HK-2 (cell line): ENCODE measurements around the gene SPAG16.

Experiments used
- DNase-seq: peaks from one replicate; pipeline ENCODE4 v3.0.0-alpha.2; 2018; ENCODE audit not compliant: unreplicated experiment

SPAG16 gene

GRCh38 chr2:214261683-214262082 lies 977.4 kb downstream of the SPAG16 start:
- no peak for DNase-seq

- no peak for DNase-seq
These were observed 979.9 kb downstream of the SPAG16 start for GRCh38 chr2:214264171-214264570.

GRCh38 chr2:214265991-214266489 lies 981.8 kb downstream of the SPAG16 start:
- no peak for DNase-seq

GRCh38 chr2:214277880-214278279 lies 993.6 kb downstream of the SPAG16 start:
- no peak for DNase-seq

- DNase-seq = no peak
These were observed 1001.7 kb downstream of the SPAG16 start for GRCh38 chr2:214286011-214286410.

GRCh38 chr2:214293593-214293992 lies 1009.3 kb downstream of the SPAG16 start:
- no peak for DNase-seq

- no peak for DNase-seq
These were observed 1010.2 kb downstream of the SPAG16 start for GRCh38 chr2:214294426-214294825.

GRCh38 chr2:214297423-214297822 lies 1013.2 kb downstream of the SPAG16 start:
- DNase-seq = no peak

GRCh38 chr2:214310319-214310718 lies 1026.1 kb downstream of the SPAG16 start:
- no peak for DNase-seq

GRCh38 chr2:214311031-214311533 lies 1026.8 kb downstream of the SPAG16 start:
- no peak for DNase-seq

GRCh38 chr2:214311931-214312749 lies 1027.9 kb downstream of the SPAG16 start:
- DNase-seq = no peak

GRCh38 chr2:214315324-214315723 lies 1031.1 kb downstream of the SPAG16 start:
- DNase-seq = no peak

- DNase-seq = no peak
These were observed 1035.9 kb downstream of the SPAG16 start for GRCh38 chr2:214320211-214320610.

GRCh38 chr2:214322662-214323061 lies 1038.4 kb downstream of the SPAG16 start:
- DNase-seq = no peak

- DNase-seq = no peak
These were observed 1041.1 kb downstream of the SPAG16 start for GRCh38 chr2:214325404-214325803.

GRCh38 chr2:214328941-214329340 lies 1044.7 kb downstream of the SPAG16 start:
- no peak for DNase-seq

- no peak for DNase-seq
These were observed 1057.4 kb downstream of the SPAG16 start for GRCh38 chr2:214341646-214342045.

- no peak for DNase-seq
These were observed 1074.2 kb downstream of the SPAG16 start for GRCh38 chr2:214358506-214358905.

- no peak for DNase-seq
These were observed 1076.9 kb downstream of the SPAG16 start for GRCh38 chr2:214361116-214361515.

- DNase-seq = no peak
These were observed 1081.3 kb downstream of the SPAG16 start for GRCh38 chr2:214365549-214365948.

- DNase-seq = no peak
These were observed 1082.9 kb downstream of the SPAG16 start for GRCh38 chr2:214367171-214367570.

- DNase-seq = no peak
These were observed 1092.5 kb downstream of the SPAG16 start for GRCh38 chr2:214376618-214377285.

- DNase-seq = no peak
These were observed 1093.0 kb downstream of the SPAG16 start for GRCh38 chr2:214377286-214377624.
